Renal cortical epithelial cell (primary cell): ENCODE measurements around the gene RNASE7. TPM values are rescaled to one million over a fixed set of nuclear protein-coding genes. Genes with fewer than 3 reads are reported as not detected.

Experiments
- DNase-seq: peaks from one replicate; pipeline ENCODE4 v3.0.0-alpha.2; 2011; ENCODE audit warnings: low read depth
- total RNA-seq: library from RNA; depleted of rRNA; stranded (reverse); fragments of >200 nt; gene quantifications from 2 replicates; pipeline ENCODE4 v1.2.3, GENCODE V29; 2014

The RNASE7 gene
- total RNA-seq, 1 donor from 2014 or later: not detected

DNA sequence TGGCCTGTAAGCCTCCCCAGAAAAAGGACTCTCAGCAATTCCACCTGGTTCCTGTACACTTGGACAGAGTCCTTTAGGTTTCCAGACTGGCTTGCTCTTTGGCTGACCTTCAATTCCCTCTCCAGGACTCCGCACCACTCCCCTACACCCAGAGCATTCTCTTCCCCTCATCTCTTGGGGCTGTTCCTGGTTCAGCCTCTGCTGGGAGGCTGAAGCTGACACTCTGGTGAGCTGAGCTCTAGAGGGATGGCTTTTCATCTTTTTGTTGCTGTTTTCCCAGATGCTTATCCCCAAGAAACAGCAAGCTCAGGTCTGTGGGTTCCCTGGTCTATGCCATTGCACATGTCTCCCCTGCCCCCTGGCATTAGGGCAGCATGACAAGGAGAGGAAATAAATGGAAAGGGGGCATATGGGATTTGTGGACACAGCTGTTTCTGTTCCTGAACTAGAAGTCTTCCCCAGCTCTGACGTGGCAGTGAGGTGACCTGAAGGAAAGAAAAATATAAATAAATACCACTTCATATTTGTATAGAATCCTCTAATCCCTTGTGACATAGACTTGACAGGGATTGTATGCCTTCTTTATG lies 1.3 kb downstream of the RNASE7 start:
- DNase-seq: no peak

DNA sequence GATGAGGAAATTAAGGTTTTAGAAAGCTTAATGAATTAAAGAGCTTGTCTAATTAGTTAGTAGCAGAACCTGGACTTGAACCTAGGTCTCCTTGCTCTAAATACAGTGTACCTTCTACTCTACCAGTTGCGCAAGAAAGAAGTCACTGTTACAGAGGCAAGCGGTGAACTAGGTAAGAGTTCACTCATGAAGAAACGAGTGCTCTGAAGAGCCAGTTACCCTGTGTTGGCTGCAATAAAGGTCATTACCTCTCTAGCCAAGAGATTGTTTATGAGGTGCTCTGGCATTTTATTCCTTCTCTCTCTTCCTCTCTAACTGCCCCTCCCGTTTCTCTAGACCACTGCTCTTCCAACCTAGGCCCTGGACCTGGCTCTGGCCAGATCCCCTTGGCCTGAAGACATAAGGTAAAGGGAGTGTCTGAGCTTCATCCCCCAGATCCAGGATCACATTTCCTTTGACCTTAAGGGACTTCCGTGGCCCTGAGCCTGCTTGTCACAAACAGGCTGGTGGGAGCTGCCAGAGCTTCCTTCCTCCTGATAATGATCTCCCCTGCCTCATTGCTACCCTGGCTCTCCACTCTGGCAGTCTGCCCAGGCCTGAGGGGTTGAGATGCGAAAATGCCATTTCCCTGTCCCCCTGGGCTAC lies 1.9 kb downstream of the RNASE7 start:
- DNase-seq: peak; percentile 59

DNA sequence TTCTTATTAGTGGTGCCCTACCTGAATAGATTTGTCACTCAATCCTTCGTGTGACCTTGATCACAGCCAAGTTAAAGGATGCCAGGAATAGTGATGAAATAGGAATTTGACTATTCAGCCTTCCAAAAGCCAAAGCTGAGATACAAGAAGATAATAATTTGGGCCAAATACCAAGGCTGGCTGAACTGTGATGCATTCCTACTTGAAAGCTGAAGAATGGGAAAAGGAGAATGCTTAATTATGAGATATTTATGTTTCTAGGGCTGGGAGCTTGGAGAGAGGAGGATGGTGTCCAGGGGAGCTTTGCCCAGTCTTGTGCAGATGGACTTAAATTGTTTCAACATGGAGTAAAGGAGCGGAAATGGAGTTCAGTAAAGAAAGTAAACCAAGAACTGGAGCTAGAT lies 5.2 kb downstream of the RNASE7 start:
- DNase-seq: no peak

DNA sequence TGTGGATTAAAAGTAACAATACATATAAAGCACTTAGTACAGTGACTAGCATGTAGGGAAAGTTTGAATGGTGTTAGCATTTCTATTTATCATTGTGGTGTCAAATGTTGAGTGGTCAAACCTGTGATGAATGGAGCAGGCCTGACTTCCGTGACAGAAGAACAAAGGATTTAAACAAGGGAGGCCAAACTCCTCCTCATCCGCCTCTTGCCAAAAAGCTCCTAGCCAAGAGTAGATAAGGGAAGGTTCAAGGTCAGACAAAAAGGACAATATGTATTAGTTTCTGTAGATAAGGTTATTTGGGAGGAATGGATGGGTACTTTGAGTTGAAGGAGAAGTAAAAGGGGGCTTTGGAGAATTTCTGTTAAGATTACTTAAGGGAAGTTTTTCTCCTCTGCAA lies 6.5 kb downstream of the RNASE7 start:
- DNase-seq: no peak

DNA sequence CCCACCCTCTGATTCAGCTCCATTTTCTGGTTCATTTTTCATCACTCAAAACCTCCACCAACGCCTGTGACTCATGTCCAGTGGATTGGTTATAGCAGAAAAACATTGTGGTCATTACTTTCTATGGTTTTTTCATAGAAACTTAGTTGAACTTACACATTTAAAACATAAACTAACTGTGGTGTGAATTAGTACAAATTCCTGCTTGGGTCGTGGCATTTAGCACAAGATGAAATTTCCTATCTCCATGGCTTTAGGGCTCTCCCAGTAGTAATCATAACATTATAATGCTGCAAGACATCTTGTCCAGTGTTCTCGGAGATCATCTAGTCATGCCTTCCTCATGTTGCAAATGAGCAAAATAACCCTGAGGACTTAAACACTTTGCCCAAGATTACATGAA lies 7.1 kb downstream of the RNASE7 start:
- no peak for DNase-seq

DNA sequence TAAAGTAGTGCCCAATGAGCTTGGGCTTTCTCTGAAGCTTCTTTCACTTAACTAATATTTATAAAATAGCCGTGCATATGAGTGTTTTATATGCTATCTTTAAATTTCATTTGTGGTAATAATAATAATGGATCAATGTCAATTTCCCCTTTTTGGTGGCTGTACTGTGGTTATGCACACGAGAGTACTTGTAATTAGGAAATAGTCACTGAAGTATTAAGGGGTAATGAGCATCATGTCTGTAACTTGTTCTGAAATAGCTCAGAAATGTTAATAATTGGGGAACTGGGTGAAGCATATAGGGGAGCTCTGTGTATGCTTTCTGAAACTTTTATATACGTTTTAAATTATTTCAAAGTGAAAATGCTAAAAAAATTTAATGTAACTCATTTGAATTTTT lies 8.4 kb downstream of the RNASE7 start:
- no peak for DNase-seq

DNA sequence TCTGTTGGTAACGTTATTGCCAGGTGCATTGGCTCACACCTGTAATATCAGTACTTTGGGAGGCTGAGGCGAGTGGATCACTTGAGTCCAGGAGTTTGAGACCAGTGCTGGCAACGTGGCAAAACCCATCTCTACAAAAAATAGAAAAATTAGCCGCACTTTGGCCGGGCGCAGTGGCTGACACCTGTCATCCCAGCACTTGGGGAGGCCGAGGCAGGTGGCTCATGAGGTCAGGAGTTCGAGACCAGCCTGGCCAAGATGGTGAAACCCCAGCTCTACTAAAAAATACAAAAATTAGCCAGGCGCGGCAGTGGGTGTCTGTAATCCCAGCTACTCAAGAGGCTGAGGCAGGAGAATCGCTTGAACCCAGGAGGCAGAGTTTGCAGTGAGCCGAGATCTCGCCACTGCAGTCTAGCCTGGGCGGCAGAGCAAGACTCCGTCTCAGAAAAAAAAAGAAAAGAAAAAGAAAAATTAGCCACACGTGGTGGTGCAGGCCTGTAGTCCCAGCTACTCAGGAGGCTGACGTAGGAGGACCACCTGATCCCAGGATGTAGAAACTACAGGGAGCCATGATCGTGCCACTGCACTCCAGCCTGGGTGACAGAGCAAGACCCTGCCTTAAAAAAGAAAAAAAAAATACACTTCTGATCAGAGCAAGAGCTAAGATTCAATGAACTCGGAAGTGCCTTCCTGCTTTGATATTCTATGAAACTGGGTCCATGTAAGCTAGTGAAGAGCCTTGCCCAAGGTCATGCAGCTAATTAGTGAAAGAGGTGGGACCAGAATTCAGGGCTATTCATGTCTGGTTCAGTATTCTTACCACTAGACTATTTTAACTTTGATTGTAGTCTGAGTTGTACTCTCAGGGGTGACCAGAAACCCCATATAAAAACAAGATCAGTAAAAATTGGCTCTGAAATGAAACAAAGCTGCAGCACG lies 11.3 kb downstream of the RNASE7 start:
- no peak for DNase-seq

DNA sequence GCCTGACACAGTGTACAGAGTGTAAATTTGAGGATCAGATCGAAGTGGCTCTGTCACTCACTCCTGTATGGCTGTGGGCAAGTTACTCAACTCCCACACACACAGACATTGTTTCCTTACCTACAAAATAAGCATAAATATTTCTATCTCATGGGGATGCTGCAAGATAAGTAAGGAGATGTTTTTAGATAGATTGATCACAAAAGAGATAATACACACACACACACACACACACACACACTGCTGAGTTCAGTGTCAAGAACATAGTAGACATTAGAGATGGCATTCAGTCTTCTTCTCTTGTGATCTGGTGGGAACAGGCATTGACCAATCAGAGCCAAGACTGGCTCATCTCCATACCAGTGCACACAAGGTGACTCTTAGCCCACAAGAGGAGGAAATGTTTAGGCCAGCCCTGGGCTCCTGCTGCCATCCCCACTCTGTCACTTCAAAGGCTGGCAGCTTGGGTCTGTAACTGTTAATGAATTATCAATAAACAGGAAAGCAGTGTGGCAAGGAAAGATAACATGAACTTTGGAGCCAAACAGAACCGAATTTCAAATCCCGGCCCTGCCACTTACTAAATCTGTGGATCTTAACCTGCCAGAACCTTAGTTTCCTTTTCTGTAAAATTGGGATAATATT lies 12.1 kb downstream of the RNASE7 start:
- DNase-seq: peak; percentile 51

DNA sequence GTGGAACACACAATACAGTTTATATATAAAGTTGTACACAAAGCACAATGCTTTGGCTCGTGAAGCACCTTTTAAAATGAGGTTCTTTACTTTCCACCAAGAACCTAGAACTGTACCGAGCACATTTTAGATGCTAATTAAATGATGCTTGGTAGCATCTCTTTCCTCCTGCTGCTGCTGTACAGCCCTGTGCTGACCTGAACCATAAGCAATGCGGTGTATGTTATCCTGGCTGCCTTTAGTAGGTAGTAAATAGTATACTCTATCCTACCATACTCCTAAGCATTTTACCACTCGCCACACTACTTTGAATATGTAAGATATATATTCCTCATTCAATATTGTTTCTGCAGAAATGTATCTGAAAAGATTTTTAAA lies 12.6 kb downstream of the RNASE7 start:
- DNase-seq: no peak

DNA sequence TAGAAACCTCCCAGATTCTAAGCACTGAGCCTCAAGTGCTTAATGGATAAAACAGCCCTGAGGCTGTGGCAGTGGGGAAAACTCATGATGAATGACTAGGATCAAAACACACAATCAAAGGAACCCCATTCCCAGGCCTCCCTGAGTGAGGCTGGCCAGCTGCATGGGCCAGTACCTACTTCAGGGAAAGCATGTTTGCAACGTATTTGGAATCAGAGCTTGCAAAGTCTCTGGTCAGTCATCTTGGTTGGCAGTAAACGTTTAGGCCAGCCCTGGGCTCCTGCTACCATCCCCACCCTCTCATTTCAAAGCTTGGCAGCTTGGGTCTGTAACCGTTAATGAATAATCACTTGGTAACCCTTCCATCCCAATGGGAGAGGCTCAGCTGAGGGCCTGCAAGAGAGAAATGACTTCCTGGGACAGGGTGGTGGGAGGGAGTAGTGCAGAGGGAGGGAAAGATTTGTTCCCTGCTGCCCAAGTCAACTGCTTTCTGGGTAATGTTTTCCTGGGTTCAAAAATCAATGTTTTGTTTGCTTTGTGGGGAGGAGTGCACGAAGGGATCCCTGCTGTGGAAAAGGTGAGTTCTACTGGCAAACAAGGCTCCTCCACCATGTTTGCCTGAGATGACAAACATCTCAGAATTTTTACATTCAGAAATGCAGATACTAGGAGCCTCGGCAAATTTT lies 13.4 kb downstream of the RNASE7 start:
- DNase-seq: peak; percentile 67

DNA sequence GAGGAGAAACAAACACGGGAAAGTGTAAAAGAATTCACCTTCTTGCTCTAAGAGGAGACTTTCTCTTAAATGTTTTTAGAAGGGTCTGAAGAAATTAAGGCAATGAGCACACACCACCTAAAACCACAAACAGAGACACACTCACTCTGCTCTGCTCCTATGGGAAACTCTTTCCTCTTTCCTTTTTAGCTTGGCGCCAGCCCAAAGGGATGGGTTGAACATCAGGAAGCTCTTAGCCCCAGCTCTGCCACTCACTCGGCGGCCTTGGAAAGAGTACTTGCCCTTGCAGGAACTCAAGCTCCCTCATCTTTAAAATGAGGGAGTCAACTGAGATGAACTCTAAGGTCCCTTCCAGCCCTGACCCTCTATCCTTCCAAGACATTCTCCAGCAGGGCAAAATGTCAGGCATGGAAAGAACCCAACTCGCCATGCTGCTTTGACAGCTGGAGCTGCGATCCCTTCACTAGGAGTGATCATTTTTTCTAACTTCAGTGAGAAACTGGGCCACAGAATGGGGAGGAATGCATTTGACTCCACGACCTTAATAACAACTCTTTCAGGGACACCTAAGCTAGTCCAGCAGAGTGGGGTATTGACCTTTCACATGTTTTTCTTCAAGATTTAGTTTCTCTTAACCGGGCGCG lies 14.5 kb downstream of the RNASE7 start:
- no peak for DNase-seq

DNA sequence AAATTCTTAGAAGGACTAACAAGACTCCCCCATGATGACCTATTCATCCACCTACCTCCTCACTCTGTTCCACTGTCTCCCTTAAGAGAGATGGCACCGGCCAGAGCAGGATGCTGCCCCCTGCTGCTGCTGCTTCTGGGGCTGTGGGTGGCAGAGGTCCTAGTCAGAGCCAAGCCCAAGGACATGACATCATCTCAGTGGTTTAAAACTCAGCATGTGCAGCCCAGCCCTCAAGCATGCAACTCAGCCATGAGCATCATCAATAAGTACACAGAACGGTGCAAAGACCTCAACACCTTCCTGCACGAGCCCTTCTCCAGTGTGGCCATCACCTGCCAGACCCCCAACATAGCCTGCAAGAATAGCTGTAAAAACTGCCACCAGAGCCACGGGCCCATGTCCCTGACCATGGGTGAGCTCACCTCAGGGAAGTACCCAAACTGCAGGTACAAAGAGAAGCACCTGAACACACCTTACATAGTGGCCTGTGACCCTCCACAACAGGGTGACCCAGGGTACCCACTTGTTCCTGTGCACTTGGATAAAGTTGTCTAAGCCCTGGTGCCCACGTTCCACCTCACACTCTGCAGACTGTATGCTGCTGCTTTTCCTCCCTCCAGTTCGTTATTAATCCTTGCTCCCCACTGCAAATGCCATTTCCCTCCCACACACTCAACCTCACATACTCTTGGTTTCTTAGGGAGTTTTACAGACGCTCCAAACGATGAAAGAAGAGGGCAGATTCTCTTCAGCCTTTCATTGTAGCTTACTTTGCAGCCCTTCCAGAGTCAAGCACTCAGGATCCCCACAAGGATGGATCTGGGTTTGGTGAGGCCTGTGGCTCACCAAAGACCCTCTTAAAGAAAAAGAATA lies 15.9 kb downstream of the RNASE7 start, which contains the start of gene RNASE8:
Gene RNASE8 (plus strand): TSS at position 20 of the 873 bp plus-strand sequence. CDS start 71 bp downstream, at position 91.
- DNase-seq: no peak

DNA sequence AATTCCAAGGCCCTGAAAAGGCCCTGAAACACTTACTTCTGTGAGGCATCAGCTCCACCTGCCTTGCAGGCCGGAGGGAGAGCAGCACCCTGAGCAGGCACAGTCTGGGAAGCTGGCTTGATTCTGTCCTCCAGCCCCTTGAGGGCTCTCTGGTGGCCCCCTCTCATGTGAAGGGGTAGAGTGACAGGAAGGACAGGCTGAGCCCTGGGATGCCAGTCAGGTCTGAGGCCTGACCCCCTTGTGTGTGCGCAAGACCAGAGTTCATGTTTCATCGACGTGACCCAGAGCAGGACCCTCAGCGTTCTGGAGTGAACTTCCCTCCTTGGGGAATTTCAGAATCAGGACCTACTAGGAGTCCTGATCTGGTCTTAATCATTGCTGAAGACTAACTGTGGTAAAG lies 16.7 kb downstream of the RNASE7 start:
- DNase-seq: no peak

DNA sequence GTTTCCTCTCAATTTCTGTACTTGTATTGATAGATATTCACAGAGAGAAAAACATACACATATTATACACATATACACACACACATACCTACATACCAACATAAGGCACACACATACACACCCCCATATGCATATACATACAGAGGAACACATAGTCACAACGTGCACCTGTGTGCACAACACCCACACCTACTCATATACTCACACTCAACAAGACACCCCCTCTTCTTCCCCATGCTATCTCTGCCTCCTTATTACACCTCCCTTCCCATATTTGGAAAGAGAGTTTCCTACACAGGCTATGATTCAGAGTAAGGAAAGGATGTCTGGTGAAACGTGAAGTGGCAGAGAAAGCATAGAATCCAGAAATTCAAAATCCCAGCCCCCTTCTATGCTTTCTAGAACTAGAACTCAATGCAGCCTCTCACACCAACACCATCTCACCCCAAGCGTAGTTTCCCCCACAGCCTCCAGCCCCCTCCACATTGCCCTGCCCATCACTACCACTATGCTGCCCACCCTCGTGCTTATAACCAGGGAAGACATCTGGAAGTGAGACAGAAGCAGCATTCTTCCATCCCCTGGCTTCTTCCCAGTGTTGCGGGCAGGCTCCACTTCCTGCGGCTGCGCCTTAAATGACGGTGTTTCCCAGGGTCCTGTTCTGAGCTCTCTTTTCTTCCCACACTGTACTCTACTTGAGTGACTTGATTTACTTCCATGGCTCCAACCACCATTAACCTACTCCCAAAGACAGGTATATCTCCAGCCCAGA lies 17.9 kb downstream of the RNASE7 start:
- no peak for DNase-seq

DNA sequence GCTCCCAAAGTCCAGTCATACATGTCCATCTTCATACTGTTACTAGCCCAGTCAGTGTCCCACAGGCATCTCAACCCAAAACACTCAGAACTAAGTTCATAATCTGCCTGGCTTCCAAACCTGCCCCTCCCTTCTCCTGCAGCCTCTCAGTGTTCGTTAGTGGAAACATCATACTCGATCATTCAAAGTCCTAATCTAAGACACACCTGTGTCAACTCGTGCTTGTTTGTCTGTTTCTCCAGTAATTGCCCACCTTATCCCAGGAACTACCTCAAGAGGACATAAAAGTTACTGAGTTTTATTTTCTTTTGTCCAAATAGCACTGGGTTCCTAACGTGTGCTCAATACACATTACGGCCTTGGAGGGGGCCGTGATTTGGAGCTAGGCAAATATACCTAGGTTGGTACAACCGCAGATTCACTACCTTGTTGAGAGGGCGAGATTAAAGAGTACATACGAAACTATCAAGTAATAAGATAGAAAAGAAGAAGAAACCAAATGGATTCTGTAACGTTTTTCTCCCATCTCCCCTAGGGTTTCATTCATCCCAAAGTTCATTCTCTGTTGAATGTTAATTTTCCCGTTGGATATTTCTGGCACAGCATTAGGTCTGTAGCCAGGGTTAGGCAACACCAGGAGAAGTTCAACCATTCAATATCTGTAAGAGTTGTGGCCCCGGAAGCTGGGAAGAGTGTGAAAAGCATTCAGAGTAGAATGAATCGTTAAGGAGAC lies 18.6 kb downstream of the RNASE7 start:
- no peak for DNase-seq

DNA sequence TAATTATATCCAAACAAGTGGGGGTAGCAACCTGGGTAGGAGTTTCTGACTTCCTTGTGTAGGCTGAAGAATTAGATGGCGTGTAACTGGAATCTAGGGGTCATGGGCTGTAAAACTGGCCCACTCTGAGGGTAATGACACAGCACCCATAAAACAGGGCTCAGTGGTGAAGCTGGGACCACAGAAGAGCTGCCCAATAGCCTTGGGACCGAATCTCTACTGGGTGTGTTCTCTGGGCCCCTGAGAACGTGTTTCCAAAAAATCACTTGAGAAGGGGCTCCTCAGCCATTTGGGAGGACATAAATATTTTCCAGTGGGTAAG lies 19.1 kb downstream of the RNASE7 start:
- DNase-seq: no peak

DNA sequence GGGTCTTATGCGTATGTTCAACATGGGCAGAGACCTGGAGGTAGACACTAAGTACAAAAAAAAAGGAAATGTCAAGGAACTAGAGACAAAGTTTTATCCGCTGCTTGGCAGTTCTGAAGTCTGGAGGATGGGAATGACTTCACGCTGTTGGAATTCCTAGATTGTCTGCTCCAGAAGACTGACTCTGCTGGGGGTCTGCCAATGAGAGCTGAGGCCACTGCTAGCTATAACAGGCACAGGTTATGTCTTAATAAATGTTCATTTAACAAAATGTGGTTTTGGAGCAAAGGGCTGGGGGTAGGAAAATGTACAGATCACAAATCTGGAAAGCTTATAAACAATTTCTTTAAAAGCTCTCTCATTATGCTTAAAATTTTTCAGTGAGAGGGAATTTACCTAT lies 21.3 kb downstream of the RNASE7 start:
- peak; percentile 81 for DNase-seq

DNA sequence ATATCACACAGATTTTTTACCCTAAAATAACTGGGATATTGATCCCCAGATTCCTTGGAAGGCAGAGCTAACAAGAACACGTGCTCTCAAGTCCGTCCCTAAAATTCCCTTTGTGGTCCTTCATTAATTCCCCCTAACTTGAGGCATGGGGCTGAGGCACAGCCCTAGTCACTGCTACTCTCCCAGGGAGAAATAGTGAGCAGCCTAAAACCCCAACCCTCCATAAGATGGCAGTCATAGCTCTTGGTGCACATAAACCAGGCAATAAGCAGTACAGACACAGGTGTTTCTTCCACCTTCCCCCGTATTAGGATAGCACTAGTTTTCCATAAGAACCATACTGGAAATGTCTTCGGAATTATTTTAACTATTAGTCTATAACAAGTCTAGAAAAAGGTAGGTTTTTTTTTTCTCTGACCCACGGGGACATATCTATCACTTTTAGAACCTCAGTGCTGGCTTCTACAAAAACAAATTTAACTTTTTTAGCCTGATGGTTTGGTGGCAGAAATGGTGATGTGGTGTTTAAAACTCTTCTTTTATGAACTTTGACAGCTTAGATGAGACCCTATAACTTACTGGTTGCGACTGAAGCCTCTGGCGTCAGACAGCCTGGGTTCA lies 24.8 kb downstream of the RNASE7 start:
- DNase-seq: no peak
